ENCODE data around the gene OR10H1. TPM values are rescaled to one million over a fixed set of nuclear protein-coding genes. Genes with fewer than 3 reads are reported as not detected.

OR10H1 gene, protein sequence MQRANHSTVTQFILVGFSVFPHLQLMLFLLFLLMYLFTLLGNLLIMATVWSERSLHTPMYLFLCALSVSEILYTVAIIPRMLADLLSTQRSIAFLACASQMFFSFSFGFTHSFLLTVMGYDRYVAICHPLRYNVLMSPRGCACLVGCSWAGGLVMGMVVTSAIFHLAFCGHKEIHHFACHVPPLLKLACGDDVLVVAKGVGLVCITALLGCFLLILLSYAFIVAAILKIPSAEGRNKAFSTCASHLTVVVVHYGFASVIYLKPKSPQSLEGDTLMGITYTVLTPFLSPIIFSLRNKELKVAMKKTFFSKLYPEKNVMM
- not detected in 2 replicates for total RNA-seq

GRCh38 chr19:15815306-15815705 lies at the start of gene OR10H1:
Gene OR10H1, minus strand, starts transcription at chr19:15815664. Its CDS starts 7,627 bp downstream, at chr19:15808037.

DNA sequence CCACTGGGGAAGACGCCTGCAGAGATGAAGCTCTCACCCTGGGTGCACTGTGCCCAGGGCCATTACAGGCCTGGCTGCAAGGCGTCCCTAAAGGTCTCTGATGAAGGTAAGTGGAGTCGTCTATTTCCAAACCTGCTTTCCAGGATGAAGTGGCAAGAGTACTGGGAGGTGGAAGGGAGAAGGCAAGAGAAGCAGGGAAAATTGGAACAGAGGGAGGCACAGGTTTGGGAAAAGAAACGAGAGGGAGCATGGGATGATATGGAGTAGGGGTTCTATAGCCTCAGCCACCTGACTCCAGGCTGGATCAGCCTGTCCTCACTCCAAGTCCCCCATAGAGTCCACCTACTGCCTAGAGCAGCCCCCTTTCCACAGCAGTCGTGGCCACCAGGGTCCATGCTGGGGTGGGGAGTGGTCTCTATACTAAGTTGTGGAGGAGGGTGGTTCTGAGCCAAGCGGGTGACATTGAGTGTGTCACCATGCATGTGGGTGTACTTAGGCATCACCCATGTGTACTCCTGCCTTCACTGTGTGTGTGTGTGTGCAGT lies 27.8 kb downstream of the OR10H1 start, which contains the start of gene OR10H5:
TSS of gene OR10H5 (plus strand) at position 51 of the 545 bp plus-strand sequence. CDS start 6,388 bp downstream, outside the sequence.

Other genes starting within 250 kb of the OR10H1 start
- gene CYP4F8, start 200.4 kb downstream of the OR10H1 start, total RNA-seq, result not detected in 2 replicates
- not detected in 2 replicates for gene CYP4F3, start 174.8 kb downstream of the OR10H1 start, total RNA-seq
- gene CYP4F12, start 142.6 kb downstream of the OR10H1 start, total RNA-seq, result not detected in 2 replicates
- gene OR10H2, start 87.6 kb downstream of the OR10H1 start, total RNA-seq, result not detected in 2 replicates
- gene OR10H3, start 77.7 kb downstream of the OR10H1 start, total RNA-seq, result not detected in 2 replicates
- gene OR10H5, start 28.0 kb downstream of the OR10H1 start, total RNA-seq, result not detected in 2 replicates
- not detected in 2 replicates for gene CYP4F2, start 82.4 kb upstream of the OR10H1 start, total RNA-seq
- under 0.01 TPM in 1 of 2 replicates, not detected in the other for gene CYP4F11, start 118.9 kb upstream of the OR10H1 start, total RNA-seq
- gene OR10H4, start 133.3 kb upstream of the OR10H1 start, total RNA-seq, result not detected in 2 replicates

All from regular cardiac myocyte (primary cell).